ENCODE data around the gene UBASH3A.

The UBASH3A gene

GRCh38 chr21:42364304-42364865, 39.3 kb upstream of the UBASH3A start:
- POLR2A ChIA-PET: no interaction called here
- no peak overlapping the region for H3K27ac ChIP-seq (ENCODE audit: extremely low read depth, low read depth, low read length)
- CTCF ChIA-PET: no interaction called here
- no peak overlapping the region for H3K4me3 ChIP-seq (ENCODE audit: low read depth, low read length)
- H3K4me1 ChIP-seq (ENCODE audit: control insufficient read depth, insufficient read depth, low read length): no peaks in the 10 kb centered on the region
- no peaks in the 10 kb centered on the region for H3K9me3 ChIP-seq (ENCODE audit: control insufficient read depth, insufficient read depth, low read depth, low read length)
- no peaks in the 10 kb centered on the region for H3K36me3 ChIP-seq (ENCODE audit: control insufficient read depth in 2 of 2, insufficient read depth in 1 of 2, low read length in 2 of 2)
- TF ChIP-seq ZNF138 (tag by site-specific recombination; IDR thresholded peaks at IDR 0.05; ENCODE audit: borderline replicate concordance) (no peak), ZNF148 (tag by site-specific recombination; IDR thresholded peaks at IDR 0.05; ENCODE audit: borderline replicate concordance) (no peak), ZNF341 (tag by site-specific recombination; IDR thresholded peaks at IDR 0.05; ENCODE audit: low read depth) (no peak), PRDM1 (tag by site-specific recombination; IDR thresholded peaks at IDR 0.05) (no peak), ZNF791 (tag by site-specific recombination; IDR thresholded peaks at IDR 0.05) (no peak), TSHZ1 (tag by site-specific recombination; IDR thresholded peaks at IDR 0.05; ENCODE audit: borderline replicate concordance) (no peak), ZNF501 (tag by site-specific recombination; IDR thresholded peaks at IDR 0.05) (no peak), ZNF600 (tag by site-specific recombination; IDR thresholded peaks at IDR 0.05) (no peak), ZNF580 (tag by site-specific recombination; IDR thresholded peaks at IDR 0.05) (no peak), ZNF214 (tag by site-specific recombination; IDR thresholded peaks at IDR 0.05; ENCODE audit: borderline replicate concordance) (no peak), ZNF169 (tag by site-specific recombination; IDR thresholded peaks at IDR 0.05) (no peak), ZBTB48 (tag by site-specific recombination; IDR thresholded peaks at IDR 0.05) (no peak), ZNF280C (tag by site-specific recombination; IDR thresholded peaks at IDR 0.05) (no peak)

GRCh38 chr21:42365770-42366169, 37.9 kb upstream of the UBASH3A start:
- no peaks in the 10 kb centered on the region for H3K36me3 ChIP-seq (ENCODE audit: control insufficient read depth in 2 of 2, insufficient read depth in 1 of 2, low read length in 2 of 2)
- H3K4me3 ChIP-seq (ENCODE audit: low read depth, low read length): no peak overlapping the region
- ChIA-PET CTCF (no interaction called here), POLR2A (no interaction called here)
- no peaks in the 10 kb centered on the region for H3K4me1 ChIP-seq (ENCODE audit: control insufficient read depth, insufficient read depth, low read length)
- no peak overlapping the region for H3K27ac ChIP-seq (ENCODE audit: extremely low read depth, low read depth, low read length)
- no peak for TF ChIP-seq GFI1B (tag by site-specific recombination; IDR thresholded peaks at IDR 0.05)
- TF ChIP-seq ZFHX2 (tag by site-specific recombination; conservative IDR thresholded peaks at IDR 0.05): no peak
- TF ChIP-seq ZSCAN5A (tag by site-specific recombination; IDR thresholded peaks at IDR 0.05): no peak
- no peak for TF ChIP-seq ZNF274 (IDR thresholded peaks at IDR 0.05; ENCODE audit: low read length)
- no peak for TF ChIP-seq ZNF274 (tag by site-specific recombination; IDR thresholded peaks at IDR 0.05; ENCODE audit: borderline replicate concordance)
- peak; percentile 70 for TF ChIP-seq GLIS1 (tag by site-specific recombination; IDR thresholded peaks at IDR 0.05)
- no peak for TF ChIP-seq ZNF366 (tag by site-specific recombination; conservative IDR thresholded peaks at IDR 0.05)
- TF ChIP-seq ZNF416 (tag by site-specific recombination; IDR thresholded peaks at IDR 0.05): no peak
- H3K9me3 ChIP-seq (ENCODE audit: control insufficient read depth, insufficient read depth, low read depth, low read length): no peaks in the 10 kb centered on the region
